ENCODE data around the gene PIGC. TPM values are rescaled to one million over a fixed set of nuclear protein-coding genes. Genes with fewer than 3 reads are reported as not detected.

The PIGC gene
- total RNA-seq, 1 experiment from 2014 or later = 16.2 TPM

- DNase-seq (ENCODE audit: low spot score) (no peak), ATAC-seq (peak; percentile 55)
- POLR2A ChIA-PET = no interaction called here
- CTCF ChIA-PET = interaction anchor here (0.6 to 2.2 kb wide), 40 partner anchors 8 to 756 kb away, joined by 3 to 22 read pairs (median 4); partner anchors contain the start of genes C1orf105 and DNM3
- Mint-ChIP-seq H3K27me3 (ENCODE audit: low read depth) (no peaks in the 10 kb centered on the region), H3K36me3 (no peaks in the 10 kb centered on the region), H3K27ac (peak overlapping the region; percentile 51; the same call in 1 of the 2 replicates), H3K4me1 (peaks cover 36% of the 10 kb centered on the region), H3K9me3 (no peaks in the 10 kb centered on the region), H3K4me3 (no peak overlapping the region)
- TF ChIP-seq ZSCAN18 (CRISPR knock-in tag; IDR thresholded peaks at IDR 0.05) = no peak
Observed at GRCh38 chr1:172399756-172400721, 43.8 kb downstream of the PIGC start.

GRCh38 chr1:172398970-172399755, 44.7 kb downstream of the PIGC start:
- H3K27ac Mint-ChIP-seq = peak overlapping the region; percentile 15; the same call in 1 of the 2 replicates
- CTCF ChIA-PET = interaction anchor here (0.6 to 2.2 kb wide), 40 partner anchors 9 to 755 kb away, joined by 3 to 22 read pairs (median 4); partner anchors contain the start of genes C1orf105 and DNM3

GRCh38 chr1:172398193-172398592, 45.7 kb downstream of the PIGC start:
- ATAC-seq = no peak

More at GRCh38 chr1:172398970-172399755, 44.7 kb downstream of the PIGC start:
- H3K36me3 Mint-ChIP-seq = no peaks in the 10 kb centered on the region
- POLR2A ChIA-PET = no interaction called here
- TF ChIP-seq CTCF (IDR thresholded peaks at IDR 0.05) (peak; percentile 33; the same call in 1 of the 2 replicates), TP53 (CRISPR knock-in tag; IDR thresholded peaks at IDR 0.05) (no peak), NFYB (CRISPR knock-in tag; conservative IDR thresholded peaks at IDR 0.05; ENCODE audit: low read depth) (no peak), MXD4 (CRISPR knock-in tag; IDR thresholded peaks at IDR 0.05; ENCODE audit: borderline replicate concordance) (no peak), ELF4 (CRISPR knock-in tag; IDR thresholded peaks at IDR 0.05; ENCODE audit: low read depth) (no peak)
- DNase-seq (ENCODE audit: low spot score) (no peak), ATAC-seq (peak; percentile 19; the same call in 1 of the 2 replicates)
- H3K4me3 Mint-ChIP-seq = no peak overlapping the region; the same call in 1 of the 2 replicates
- H3K4me1 Mint-ChIP-seq = peaks cover 45% of the 10 kb centered on the region
- no peaks in the 10 kb centered on the region for H3K27me3 Mint-ChIP-seq (ENCODE audit: low read depth)
- no peaks in the 10 kb centered on the region for H3K9me3 Mint-ChIP-seq

GRCh38 chr1:172397633-172398032, 46.2 kb downstream of the PIGC start:
- Mint-ChIP-seq H3K4me1 (peaks cover 53% of the 10 kb centered on the region), H3K36me3 (no peaks in the 10 kb centered on the region), H3K9me3 (no peaks in the 10 kb centered on the region), H3K27me3 (ENCODE audit: low read depth) (no peaks in the 10 kb centered on the region), H3K27ac (no peak overlapping the region), H3K4me3 (no peak overlapping the region)
- CTCF ChIA-PET = interaction anchor here (0.6 to 1.2 kb wide), 2 partner anchors 217 to 395 kb away, joined by 3 to 4 read pairs; no protein-coding TSS in a partner anchor
- ATAC-seq = no peak
- DNase-seq (ENCODE audit: low spot score) = no peak
- TF ChIP-seq ZNF396 (CRISPR knock-in tag; IDR thresholded peaks at IDR 0.05; ENCODE audit: borderline replicate concordance) = no peak
- no peak for TF ChIP-seq NFYB (CRISPR knock-in tag; conservative IDR thresholded peaks at IDR 0.05; ENCODE audit: low read depth)
- POLR2A ChIA-PET = no interaction called here

More at GRCh38 chr1:172398193-172398592, 45.7 kb downstream of the PIGC start:
- DNase-seq (ENCODE audit: low spot score) = no peak
- ChIA-PET POLR2A (no interaction called here), CTCF (interaction anchor here (1.7 to 1.9 kb wide), 2 partner anchors 10 to 23 kb away, joined by 6 to 7 read pairs; partner anchors contain the start of gene C1orf105)
- H3K36me3 Mint-ChIP-seq = no peaks in the 10 kb centered on the region
- no peaks in the 10 kb centered on the region for H3K27me3 Mint-ChIP-seq (ENCODE audit: low read depth)
- TF ChIP-seq USF2 (CRISPR knock-in tag; IDR thresholded peaks at IDR 0.05) = no peak
- H3K4me3 Mint-ChIP-seq = no peak overlapping the region
- H3K4me1 Mint-ChIP-seq = peaks cover 52% of the 10 kb centered on the region
- no peak overlapping the region for H3K27ac Mint-ChIP-seq
- H3K9me3 Mint-ChIP-seq = no peaks in the 10 kb centered on the region
